ENCODE data around the gene RNF212.

RNF212 gene

DNA sequence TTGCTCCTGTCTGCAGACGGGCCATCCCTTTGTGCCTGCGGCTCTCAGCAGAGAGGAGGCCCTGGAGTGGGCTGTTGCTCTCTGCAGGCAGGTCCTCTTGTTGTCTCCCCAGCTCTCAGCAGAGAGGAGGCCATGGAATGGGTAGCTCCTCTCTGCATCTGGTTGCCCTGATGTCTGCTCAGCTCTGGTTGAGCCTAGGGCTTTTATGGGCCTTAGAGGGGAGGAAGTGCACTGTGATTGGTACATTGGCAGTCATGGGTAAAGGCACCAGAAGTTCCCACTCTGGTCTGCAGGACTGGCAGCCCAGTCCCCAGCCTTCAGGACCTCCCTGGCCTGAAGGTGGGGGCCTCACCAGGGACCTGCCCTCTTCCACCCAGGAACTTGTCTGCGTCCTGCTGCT lies 37.5 kb upstream of the RNF212 start:
- Histone ChIP-seq H3K4me1 (ENCODE audit: insufficient read depth, low read length, poor library complexity, severe bottlenecking) (no peaks in the 10 kb centered on the region), H3K4me3 (ENCODE audit: low read length, poor library complexity, severe bottlenecking) (no peak overlapping the region), H3K79me2 (ENCODE audit: insufficient read depth, low read length) (no peaks in the 10 kb centered on the region), H3F3A (ENCODE audit: low read depth) (no peaks in the 10 kb centered on the region), H3K36me3 (ENCODE audit: insufficient read depth, low read length) (no peaks in the 10 kb centered on the region), H4K20me1 (ENCODE audit: insufficient read depth, low read length, poor library complexity, severe bottlenecking) (no peaks in the 10 kb centered on the region), H3K27me3 (ENCODE audit: insufficient read depth, low read length, poor library complexity, severe bottlenecking) (no peaks in the 10 kb centered on the region), H3K9me2 (replicated peaks; ENCODE audit: low read depth, low read length) (no peaks in the 10 kb centered on the region), H2AFZ (ENCODE audit: low read length) (no peak overlapping the region), H3K9me3 (ENCODE audit: insufficient read depth, low read depth, low read length) (peaks cover 10% of the 10 kb centered on the region; the same call in 1 of the 2 replicates), H3K4me2 (ENCODE audit: low read depth, low read length, poor library complexity, severe bottlenecking) (no peak overlapping the region), H3K9ac (ENCODE audit: low read depth, low read length, poor library complexity, severe bottlenecking) (no peak overlapping the region)
- TF ChIP-seq, protein P1, sequence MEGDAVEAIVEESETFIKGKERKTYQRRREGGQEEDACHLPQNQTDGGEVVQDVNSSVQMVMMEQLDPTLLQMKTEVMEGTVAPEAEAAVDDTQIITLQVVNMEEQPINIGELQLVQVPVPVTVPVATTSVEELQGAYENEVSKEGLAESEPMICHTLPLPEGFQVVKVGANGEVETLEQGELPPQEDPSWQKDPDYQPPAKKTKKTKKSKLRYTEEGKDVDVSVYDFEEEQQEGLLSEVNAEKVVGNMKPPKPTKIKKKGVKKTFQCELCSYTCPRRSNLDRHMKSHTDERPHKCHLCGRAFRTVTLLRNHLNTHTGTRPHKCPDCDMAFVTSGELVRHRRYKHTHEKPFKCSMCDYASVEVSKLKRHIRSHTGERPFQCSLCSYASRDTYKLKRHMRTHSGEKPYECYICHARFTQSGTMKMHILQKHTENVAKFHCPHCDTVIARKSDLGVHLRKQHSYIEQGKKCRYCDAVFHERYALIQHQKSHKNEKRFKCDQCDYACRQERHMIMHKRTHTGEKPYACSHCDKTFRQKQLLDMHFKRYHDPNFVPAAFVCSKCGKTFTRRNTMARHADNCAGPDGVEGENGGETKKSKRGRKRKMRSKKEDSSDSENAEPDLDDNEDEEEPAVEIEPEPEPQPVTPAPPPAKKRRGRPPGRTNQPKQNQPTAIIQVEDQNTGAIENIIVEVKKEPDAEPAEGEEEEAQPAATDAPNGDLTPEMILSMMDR (conservative IDR thresholded peaks at IDR 0.05; ENCODE audit: low read length) = no peak
- no peak for TF ChIP-seq EZH2phosphoT487 (IDR thresholded peaks at IDR 0.05; ENCODE audit: borderline replicate concordance)

DNA sequence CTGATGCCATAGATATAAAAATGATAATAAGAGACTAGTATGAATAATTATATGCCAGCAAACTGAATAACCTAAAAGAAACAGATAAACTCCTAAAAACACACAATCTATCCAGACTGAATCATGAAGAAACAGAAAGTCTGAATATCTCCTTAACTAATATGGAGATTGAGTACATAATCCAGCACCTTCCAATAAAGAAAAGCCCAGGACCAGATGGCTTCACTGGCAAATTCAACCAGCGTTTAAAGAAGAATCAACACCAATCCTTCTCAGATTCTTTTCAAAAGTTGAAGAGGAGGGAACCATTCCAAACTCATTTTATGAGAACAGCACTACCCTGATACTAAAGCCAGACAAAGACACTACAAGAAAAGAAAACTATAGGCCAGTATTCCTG lies 26.5 kb upstream of the RNF212 start:
- Histone ChIP-seq H3K27me3 (ENCODE audit: insufficient read depth, low read length, poor library complexity, severe bottlenecking) (no peaks in the 10 kb centered on the region), H3K4me3 (ENCODE audit: low read length, poor library complexity, severe bottlenecking) (no peak overlapping the region), H3K9me3 (ENCODE audit: insufficient read depth, low read depth, low read length) (no peaks in the 10 kb centered on the region), H3K79me2 (ENCODE audit: insufficient read depth, low read length) (no peaks in the 10 kb centered on the region), H3K4me2 (ENCODE audit: low read depth, low read length, poor library complexity, severe bottlenecking) (no peak overlapping the region), H3K9ac (ENCODE audit: low read depth, low read length, poor library complexity, severe bottlenecking) (no peak overlapping the region), H2AFZ (ENCODE audit: low read length) (no peak overlapping the region), H3K9me2 (replicated peaks; ENCODE audit: low read depth, low read length) (no peaks in the 10 kb centered on the region), H3F3A (ENCODE audit: low read depth) (no peaks in the 10 kb centered on the region), H3K36me3 (ENCODE audit: insufficient read depth, low read length) (no peaks in the 10 kb centered on the region), H4K20me1 (ENCODE audit: insufficient read depth, low read length, poor library complexity, severe bottlenecking) (no peaks in the 10 kb centered on the region), H3K4me1 (ENCODE audit: insufficient read depth, low read length, poor library complexity, severe bottlenecking) (peaks cover 3% of the 10 kb centered on the region)
- TF ChIP-seq, protein P1 (conservative IDR thresholded peaks at IDR 0.05; ENCODE audit: low read length) = no peak
- no peak for TF ChIP-seq EZH2phosphoT487 (IDR thresholded peaks at IDR 0.05; ENCODE audit: borderline replicate concordance)

DNA sequence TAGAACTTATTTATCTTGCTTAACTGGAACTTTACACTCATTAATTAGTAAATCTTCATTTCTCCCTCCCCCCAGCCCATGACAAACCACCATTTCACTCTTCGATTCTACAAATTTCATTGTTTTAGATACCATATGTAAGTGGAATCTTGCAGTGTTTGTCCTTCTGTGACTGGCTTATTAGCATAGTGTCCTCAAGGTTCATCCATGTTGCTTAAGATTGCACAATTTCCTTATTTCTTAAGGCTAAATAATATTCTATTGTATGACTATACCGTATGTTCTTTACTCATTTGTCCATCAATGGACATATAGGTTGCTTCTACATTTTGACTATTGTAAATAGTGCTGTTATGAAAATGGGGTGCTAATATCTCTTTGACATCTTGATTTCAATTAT lies 24.5 kb upstream of the RNF212 start:
- no peak for TF ChIP-seq EZH2phosphoT487 (IDR thresholded peaks at IDR 0.05; ENCODE audit: borderline replicate concordance)
- TF ChIP-seq, protein P1 (conservative IDR thresholded peaks at IDR 0.05; ENCODE audit: low read length) = no peak
- Histone ChIP-seq H3K4me1 (ENCODE audit: insufficient read depth, low read length, poor library complexity, severe bottlenecking) (peaks cover 3% of the 10 kb centered on the region), H3K4me3 (ENCODE audit: low read length, poor library complexity, severe bottlenecking) (peak overlapping the region; percentile 34), H3F3A (ENCODE audit: low read depth) (no peaks in the 10 kb centered on the region), H3K4me2 (ENCODE audit: low read depth, low read length, poor library complexity, severe bottlenecking) (peak overlapping the region; percentile 49), H2AFZ (ENCODE audit: low read length) (peak overlapping the region; percentile 78), H3K9me3 (ENCODE audit: insufficient read depth, low read depth, low read length) (no peaks in the 10 kb centered on the region), H3K9me2 (replicated peaks; ENCODE audit: low read depth, low read length) (no peaks in the 10 kb centered on the region), H3K36me3 (ENCODE audit: insufficient read depth, low read length) (no peaks in the 10 kb centered on the region), H3K27me3 (ENCODE audit: insufficient read depth, low read length, poor library complexity, severe bottlenecking) (no peaks in the 10 kb centered on the region), H3K79me2 (ENCODE audit: insufficient read depth, low read length) (no peaks in the 10 kb centered on the region), H4K20me1 (ENCODE audit: insufficient read depth, low read length, poor library complexity, severe bottlenecking) (no peaks in the 10 kb centered on the region), H3K9ac (ENCODE audit: low read depth, low read length, poor library complexity, severe bottlenecking) (no peak overlapping the region)
